Omental fat pad (tissue), 4 donors: ENCODE measurements around the gene PDXDC1. TPM values are rescaled to one million over a fixed set of nuclear protein-coding genes. Genes with fewer than 3 reads are reported as not detected.
"Not testable (repeated sequence)": the region's sequence is repeated elsewhere in the genome, so short reads cannot be mapped to it uniquely, and the experiment has no call there.

Experiments
- ATAC-seq: fragments of 150-250 bp; one replicate; pipeline ENCODE4 v1.9.1; 2016; ENCODE audit warnings: mild to moderate bottlenecking, moderate library complexity; ENCODE audit not compliant: low FRiP score
- DNase-seq: peaks from one replicate; pipeline ENCODE4 v3.0.0-alpha.2; 2019; ENCODE audit warnings: low spot score
- total RNA-seq, 4 donors: library from RNA; depleted of rRNA; stranded (reverse); fragments of >200 nt; gene quantifications; one replicate each; pipeline ENCODE4 v1.1.0, GENCODE V29; 2016
- TF ChIP-seq, protein P1 (sequence below), 3 donors: fragments of 450-650 bp; IDR thresholded peaks; one replicate each; pipeline ENCODE4 v1.5.1; 2016 to 2017; ENCODE audit warnings: antibody characterized with exemption in 3 of 3, mild to moderate bottlenecking in 3 of 3, moderate library complexity in 2 of 3

PDXDC1 gene
- total RNA-seq, 4 donors from 2014 or later, result 55.8 to 80.8 (median 66.6) TPM

DNA sequence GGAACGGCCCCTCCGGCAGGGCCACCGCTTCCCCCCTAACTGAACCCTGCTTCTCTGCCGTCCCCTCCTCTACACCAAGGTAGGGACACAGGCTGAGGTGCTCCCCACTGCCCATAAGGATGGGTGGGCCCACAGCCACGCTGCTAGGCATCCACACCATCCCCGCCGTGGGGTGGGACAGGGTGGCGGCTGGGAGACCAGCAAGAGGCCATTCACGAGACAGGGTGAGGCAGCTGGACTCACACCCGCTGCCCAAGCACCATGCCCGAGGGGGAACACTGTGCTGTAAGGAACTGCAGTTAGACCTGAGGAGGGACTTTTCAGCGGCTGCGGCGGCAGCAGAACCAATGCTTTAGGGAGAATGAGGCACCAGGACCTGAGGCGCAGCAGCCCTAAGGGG lies 166.8 kb downstream of the PDXDC1 start:
- no peak for DNase-seq
- TF ChIP-seq, protein P1, sequence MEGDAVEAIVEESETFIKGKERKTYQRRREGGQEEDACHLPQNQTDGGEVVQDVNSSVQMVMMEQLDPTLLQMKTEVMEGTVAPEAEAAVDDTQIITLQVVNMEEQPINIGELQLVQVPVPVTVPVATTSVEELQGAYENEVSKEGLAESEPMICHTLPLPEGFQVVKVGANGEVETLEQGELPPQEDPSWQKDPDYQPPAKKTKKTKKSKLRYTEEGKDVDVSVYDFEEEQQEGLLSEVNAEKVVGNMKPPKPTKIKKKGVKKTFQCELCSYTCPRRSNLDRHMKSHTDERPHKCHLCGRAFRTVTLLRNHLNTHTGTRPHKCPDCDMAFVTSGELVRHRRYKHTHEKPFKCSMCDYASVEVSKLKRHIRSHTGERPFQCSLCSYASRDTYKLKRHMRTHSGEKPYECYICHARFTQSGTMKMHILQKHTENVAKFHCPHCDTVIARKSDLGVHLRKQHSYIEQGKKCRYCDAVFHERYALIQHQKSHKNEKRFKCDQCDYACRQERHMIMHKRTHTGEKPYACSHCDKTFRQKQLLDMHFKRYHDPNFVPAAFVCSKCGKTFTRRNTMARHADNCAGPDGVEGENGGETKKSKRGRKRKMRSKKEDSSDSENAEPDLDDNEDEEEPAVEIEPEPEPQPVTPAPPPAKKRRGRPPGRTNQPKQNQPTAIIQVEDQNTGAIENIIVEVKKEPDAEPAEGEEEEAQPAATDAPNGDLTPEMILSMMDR (IDR thresholded peaks at IDR 0.05), result no peak
- ATAC-seq, result no peak

DNA sequence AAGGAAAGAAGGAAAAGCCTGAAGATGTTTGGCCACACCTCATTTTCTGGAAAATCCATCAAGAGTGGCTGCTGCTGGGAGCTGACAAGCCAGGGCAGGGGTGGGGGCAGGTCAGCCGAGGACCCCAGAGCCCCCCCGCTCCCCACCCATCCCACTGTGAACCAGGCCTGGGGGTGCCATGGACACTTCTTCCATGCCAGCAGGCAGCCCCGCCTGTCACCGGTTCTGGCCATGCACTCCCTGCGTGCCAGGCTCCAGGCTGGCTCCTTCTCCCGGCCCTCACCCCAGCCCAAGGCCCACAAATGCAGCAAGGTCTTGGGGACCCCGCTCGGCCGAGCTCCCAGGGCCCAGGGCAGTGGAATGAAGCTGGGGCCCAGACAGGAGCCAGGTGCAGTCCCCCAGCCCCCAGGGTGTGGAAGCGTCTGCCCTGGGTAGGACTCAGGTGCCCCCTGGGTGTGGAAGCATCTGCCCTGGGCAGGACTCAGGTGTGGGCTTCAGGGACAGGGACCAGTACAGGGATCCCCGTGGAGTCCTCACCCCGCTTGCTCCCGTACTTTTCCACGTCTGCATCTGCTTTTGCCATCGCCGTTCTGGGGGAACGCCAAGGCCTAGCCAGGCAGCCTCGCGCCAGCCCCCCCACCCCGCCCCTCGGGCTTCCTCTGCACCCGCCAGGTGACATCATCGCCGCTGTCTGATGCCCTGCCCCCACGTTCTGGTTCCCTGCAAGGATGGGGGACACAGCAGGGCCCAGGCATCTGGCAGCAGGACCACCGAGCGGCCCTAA lies 167.5 kb downstream of the PDXDC1 start:
- not testable (repeated sequence) for ATAC-seq, DNase-seq

DNA sequence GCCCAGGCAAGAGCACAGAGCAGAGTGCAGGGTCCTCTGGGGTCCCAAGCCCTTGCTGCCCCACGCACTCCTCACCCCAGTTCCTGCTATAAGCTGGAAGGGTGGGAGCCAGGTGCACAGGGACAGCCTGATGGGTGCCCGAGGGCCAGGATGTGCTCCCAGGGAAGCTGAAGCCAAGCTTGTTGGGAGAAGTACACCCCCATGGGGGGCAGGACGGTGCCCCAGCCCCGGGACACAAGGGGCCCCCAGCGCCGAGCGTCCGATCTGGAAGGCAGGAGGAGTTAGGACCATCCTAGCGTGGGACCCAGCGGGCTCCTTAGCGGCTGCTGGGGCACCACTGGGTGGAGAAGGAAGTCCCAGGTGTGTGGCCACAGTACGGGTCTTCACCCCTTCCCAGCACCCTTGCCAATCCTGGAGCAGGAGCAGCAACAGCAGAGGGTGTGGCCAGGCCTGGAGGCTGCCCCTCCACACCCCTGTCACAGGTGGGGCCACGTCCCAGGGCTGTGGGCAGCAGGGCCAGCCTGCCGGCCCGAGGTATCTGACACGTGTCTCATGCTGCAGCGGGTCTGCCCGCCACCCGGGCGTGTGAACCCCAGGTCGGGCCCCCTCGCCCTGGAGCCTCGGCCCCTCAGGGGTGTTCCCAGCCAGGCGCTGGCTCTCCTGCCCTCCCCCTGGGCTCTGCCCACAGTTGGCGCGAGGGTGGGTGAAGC lies 168.2 kb downstream of the PDXDC1 start:
- not testable (repeated sequence) for DNase-seq, ATAC-seq

DNA sequence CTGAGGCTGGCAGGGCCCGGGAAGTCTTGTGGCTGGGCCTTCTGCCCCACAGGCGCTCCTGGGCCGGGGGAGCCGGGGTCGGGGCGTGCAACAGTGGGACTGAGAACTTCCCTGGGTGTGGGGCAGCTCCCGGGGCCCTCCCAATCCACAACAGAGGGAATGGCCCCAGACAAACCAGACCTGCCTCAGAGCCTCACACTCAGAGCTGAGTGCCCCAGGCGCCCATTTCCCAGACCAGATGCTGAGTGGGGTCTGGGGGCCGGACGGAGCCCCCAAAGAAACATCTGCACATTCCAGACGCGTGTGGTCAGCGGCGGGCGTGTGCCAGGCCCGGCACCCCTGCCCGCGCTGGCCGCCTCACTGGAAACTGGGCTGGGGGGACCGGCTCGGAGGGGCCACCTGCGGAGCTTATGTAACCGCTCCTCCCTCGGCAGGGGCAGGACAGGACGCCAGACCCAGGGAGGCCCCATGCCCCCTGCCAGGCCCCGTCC lies 168.8 kb downstream of the PDXDC1 start:
- ATAC-seq, DNase-seq: not testable (repeated sequence)

DNA sequence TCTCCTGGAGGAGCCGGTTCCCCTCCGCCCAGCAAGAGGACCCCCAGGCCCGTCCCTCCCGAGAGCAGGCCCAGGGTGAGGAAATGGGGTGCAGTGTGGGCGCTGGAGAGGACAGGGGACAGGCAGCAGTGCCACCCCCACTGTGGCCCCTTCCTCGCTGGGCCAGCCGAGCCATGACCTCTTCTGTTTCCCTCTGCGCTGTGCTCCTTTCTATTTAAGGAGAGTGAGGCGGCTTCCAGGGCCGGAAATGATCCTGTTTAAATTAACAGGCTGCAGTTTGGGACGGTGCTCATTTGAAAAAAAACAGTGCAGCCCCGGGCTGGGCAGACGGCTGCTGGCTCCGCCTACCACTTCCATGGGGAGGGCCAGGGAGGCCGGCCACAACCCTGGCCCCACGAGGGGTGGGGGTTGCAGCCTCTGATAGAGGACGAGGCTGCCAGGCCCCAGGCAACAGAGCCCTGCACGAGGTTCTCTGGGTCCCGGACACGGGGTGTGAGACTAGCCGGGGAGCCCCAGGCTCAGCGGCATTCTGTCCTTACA lies 169.3 kb downstream of the PDXDC1 start:
- not testable (repeated sequence) for DNase-seq, ATAC-seq

DNA sequence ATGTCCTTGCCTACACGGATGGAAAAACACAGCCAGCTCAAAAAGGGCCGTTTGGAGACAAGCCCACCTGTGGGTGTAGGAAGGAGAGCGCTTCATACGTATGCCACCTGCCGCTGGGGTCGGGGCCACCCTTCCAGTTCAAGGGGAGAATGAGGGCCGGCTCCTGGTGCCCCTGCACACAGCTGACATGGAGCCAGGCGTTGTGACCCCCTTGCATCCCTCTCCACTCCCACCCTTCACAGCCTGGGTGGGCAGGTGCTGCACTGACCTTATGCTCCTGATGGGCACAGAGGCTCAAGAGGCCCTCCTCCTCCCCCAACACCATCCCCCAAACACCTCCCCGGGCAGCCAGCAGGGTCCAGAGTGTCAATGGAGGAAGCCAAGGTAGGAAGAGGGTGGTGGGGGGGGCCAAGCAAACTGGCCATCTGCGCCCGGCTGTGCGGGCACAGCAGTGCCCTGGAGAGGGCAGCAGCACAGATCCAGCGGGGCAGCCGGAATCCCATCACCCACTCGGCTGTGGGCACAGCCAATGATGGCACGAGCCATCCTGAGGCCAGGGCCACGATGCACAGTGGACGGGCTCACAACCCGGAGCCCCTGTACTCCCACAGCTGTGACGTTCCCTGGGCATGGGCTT lies 170.1 kb downstream of the PDXDC1 start:
- not testable (repeated sequence) for ATAC-seq, DNase-seq

DNA sequence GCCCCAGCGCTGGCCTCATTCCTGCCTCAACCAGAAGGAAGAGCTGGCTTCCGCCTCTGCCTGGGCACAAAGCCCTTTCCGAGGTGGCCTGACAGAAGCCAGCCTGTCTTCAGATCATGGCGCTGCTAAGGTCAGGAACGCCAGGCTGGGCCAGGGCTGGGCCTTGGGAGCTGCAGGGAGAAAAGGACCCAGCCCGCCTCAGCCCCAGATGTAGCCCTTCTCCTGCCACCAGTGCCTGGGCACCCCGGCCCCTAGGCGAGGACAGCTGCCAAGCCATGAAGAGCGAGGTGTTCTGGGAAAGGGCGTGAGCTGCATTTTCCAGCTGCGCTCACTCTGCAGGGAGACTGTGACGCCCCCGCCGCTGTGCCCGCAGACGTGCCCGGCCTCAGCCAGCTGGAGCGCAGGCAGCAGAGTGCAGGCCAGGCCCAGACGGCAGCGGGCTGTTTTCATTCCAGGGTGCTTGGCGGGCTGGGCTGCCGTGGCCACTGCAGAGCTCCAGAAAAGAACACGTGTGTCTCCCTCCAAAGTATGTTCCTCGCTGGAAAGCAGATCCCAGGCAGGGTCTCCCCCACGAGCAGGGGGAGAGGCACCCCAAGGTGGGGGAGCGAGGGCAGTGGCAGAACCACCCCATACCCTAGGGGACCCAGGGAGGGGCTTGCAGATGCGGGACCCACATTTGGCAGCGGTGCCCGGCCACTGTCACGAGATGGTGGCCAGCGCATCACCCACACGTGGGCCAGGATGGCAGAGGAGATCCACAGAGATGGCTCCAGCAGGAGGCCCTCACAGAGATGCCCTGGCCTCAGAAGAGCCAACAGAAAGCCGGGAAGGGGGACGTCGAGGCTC lies 170.8 kb downstream of the PDXDC1 start:
- DNase-seq, result not testable (repeated sequence)
- peak; percentile 41 for ATAC-seq

DNA sequence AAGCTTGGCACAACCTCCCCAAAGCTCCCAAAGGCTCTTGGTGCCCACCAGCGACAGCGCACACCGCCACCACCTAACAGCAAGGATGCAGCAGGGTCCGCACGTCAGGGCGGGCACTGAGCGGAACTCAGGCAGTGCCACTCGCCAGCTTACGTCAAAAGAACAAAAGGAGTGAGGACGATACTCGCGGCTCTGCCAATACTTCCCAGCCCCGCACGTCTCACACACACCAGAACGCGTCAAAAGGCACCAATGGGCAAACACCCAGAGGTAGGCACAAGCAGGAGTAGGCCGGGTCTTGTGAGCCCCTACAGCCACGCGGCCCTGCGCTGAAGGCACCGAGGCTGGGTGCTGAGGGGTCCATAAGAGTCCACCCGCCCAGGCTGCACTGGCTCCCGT lies 171.4 kb downstream of the PDXDC1 start:
- ATAC-seq, DNase-seq: not testable (repeated sequence)

DNA sequence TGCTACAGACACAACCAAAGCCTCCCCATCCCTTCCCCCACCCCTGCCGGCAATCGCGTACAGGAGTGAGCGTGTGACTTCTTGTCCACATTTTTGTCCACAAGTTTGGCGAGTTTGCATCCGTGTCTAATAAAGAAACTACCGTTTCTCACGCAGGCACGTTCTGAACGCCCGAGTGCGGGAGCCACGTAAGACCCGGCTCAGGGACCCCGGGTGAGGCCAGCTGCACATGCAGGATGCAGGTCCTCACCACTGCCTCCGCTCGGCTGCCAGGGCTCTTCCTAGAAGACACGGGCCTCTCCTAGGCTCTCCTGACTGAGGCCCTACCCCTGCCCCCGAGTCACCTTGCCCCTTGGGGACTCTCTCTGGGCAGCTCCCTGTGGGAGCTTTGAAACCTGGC lies 174.0 kb downstream of the PDXDC1 start:
- not testable (repeated sequence) for ATAC-seq, DNase-seq

DNA sequence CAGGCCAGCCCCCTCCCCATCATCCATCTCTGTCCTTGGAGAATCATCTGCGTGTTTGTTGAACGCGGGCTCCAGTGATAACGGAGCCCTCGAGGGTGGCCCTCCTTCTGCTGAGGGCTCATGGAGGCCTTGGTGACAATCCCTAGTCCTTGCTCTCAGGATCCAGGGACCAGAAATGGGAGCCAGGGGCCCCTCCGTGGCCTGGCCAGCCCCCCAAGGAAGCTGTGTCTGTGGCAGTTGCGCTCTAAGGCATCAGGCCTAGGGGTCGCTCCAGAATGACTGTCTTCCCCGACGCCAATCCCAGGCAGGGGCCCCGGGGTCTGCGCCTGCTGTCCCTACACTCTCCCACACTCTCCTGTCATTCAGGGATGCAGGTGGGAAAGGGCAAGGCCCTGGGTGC lies 174.4 kb downstream of the PDXDC1 start:
- not testable (repeated sequence) for DNase-seq, ATAC-seq

DNA sequence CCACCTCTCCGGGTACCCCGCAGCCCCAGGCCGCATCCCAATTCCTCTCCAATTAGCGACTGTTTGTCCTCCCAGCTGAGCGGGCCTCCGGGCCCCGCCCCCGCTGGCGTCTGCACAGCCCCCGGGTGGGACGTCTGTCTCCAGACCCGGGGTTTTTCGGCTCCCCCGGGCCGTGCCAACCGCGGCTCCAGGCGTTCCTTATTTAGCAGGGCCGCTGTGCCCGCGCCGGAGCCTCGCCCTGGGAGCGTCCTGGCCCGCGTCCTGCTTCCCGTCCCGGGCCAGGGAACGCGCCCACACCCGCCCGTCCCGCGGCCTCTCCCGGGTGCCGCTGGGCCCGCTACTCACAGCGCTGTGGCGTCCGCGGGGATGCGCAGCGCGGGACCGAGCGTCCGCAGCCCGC lies 179.2 kb downstream of the PDXDC1 start:
- ATAC-seq, DNase-seq: not testable (repeated sequence)

DNA sequence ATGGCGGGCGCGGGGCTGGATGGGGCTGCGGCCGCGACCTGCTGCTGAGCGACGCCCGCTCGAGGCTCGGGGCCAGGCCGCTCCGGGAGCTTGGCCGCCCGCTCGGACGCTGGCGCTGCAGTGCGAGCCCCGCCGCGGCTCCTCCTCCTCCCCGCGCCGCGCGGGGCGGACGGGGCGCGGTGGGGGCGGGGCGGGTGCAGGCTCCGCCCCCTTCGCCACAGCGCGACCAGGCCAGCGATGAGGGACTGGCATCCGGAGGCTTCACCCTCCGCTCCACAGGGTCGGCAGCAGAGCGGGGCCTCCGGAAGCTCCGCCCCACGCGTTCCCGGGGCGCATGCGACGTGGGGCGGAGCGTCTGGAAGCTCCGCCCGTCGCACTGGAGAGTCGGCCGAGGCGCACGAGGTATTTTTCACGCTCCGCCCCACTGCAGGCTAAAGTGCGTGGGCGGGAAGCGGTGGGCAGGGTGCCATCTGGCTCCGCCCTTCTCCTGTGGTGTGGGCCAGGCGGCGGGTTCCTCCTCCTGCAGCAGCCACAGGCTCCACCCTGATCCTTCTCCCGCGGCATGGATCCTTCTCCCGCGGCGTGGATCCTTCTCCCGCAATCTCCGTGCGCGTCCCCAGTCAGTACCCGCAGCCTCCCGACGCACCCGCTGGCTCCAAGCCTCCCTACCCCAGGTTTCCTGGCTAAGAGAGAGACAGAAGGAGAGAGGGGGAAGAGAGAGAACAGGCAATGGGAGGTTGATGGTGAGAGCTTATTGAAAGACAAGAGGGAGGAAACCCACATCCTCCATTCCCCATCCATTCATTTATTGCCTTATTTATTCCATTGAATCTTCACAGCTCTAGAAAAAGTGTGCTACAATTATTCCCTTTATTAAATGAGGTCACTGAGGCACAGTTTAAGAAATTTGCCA lies 180.1 kb downstream of the PDXDC1 start:
- peak; percentile 86 for ATAC-seq
- peak; percentile 72 for DNase-seq

DNA sequence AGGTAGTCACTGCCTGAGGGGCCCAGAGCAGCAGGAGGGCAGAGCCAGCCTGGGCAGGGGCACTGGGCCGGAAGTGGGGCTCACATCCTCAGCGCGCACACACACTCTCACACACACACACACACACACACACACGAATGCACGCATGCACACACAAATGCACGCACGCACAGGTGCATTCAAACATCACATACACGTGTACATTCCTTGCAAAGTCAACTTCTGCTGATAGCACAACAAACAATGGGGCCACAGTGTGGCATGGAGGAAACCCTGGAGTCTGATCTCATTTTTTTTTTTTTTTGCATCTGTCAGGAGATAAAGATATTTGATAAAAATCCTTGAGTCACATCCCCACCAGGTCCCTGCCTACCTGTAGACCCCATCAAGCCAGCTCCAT lies 182.8 kb downstream of the PDXDC1 start:
- ATAC-seq, DNase-seq: not testable (repeated sequence)

DNA sequence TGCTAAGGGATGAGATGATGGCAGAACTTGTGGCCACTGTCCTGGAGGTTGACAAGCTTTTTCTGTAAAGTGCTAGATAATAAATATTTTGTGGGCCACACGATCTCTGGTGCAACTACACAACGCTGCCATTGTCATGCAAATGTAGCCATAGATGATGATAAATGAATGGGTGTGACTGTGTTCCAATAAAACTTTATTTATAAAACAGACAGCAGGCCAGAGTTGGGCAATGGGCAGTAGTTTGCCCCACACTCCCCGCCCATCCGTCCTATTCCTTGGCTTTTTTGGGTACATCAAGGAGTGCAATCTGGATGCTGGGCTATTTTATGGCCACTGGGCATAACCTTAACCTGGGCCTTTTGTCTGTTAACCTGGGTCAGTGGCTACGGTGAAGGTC lies 184.8 kb downstream of the PDXDC1 start:
- not testable (repeated sequence) for ATAC-seq, DNase-seq

DNA sequence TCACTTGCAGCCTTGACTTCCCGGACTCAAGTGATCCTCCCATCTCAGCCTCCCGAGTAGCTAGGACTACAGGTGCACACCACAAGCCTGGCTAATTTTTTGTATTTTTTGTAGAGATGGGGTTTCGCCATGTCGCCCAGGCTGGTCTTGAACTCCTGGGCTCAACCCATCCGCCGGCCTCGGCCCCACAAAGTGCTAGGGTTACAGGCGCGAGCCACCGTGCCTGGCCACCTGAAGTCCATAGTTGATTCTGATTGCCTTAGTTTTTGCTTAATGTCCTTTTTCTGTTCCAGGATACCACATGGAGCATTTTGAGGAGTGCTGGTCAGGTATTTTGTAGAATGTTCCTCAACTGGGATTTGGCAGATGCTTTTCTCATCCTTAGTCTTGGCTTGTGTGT lies 185.7 kb downstream of the PDXDC1 start:
- DNase-seq, ATAC-seq: not testable (repeated sequence)

DNA sequence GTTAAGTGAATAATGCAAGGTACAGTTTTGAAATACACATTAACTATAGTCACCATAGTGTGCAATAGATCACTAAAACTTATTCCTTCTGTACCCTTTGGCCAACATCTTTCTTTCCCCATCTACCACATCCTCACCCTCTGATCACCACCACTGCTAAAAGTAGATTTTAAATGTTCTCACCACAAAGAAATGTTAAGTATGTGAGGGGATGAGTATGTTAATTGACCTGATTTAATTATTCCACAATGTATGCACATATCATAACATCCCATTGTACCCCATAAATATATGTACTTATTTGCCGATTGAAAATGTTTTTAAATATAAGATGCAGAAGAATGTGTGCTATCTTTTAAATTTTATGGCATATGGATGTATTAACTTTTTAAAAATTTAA lies 188.2 kb downstream of the PDXDC1 start:
- ATAC-seq, DNase-seq: not testable (repeated sequence)
